Gastroesophageal sphincter (tissue), 3 donors: ENCODE measurements around the gene MFSD6L.

Source experiments
- POLR2AphosphoS5 ChIP-seq: sonication (generic); formaldehyde crosslinking; IDR thresholded peaks from one replicate; pipeline ENCODE4 v1.6.1; 2017; ENCODE audit warnings: antibody characterized with exemption
- TF ChIP-seq, protein P1 (sequence below), 4 experiments: fragments of 200-600 bp in 2 of 4; fragments of 450-650 bp in 2 of 4; sonication (generic) in 1 of 4; IDR thresholded peaks; one replicate each; pipeline ENCODE4 v1.5.1; 2017 to 2019; ENCODE audit warnings: antibody characterized with exemption in 4 of 4, mild to moderate bottlenecking in 2 of 4, moderate library complexity in 2 of 4

GRCh38 chr17:8791910-8792270, 7.3 kb downstream of the MFSD6L start:
- TF ChIP-seq, protein P1, sequence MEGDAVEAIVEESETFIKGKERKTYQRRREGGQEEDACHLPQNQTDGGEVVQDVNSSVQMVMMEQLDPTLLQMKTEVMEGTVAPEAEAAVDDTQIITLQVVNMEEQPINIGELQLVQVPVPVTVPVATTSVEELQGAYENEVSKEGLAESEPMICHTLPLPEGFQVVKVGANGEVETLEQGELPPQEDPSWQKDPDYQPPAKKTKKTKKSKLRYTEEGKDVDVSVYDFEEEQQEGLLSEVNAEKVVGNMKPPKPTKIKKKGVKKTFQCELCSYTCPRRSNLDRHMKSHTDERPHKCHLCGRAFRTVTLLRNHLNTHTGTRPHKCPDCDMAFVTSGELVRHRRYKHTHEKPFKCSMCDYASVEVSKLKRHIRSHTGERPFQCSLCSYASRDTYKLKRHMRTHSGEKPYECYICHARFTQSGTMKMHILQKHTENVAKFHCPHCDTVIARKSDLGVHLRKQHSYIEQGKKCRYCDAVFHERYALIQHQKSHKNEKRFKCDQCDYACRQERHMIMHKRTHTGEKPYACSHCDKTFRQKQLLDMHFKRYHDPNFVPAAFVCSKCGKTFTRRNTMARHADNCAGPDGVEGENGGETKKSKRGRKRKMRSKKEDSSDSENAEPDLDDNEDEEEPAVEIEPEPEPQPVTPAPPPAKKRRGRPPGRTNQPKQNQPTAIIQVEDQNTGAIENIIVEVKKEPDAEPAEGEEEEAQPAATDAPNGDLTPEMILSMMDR (IDR thresholded peaks at IDR 0.05), result no peak
- no peak for TF ChIP-seq POLR2AphosphoS5
